UCSD-AML1 (cell line): ENCODE measurements around the gene BIN2.
A peak's percentile ranks its signal among the peaks of the same experiment; 100 is the strongest.
"Not testable (repeated sequence)": the region's sequence is repeated elsewhere in the genome, so short reads cannot be mapped to it uniquely, and the experiment has no call there.

ENCODE experiments used
- DNase-seq: peaks from one replicate; lab custom pipeline; 2025; ENCODE audit not compliant: unreplicated experiment; lab: John Stamatoyannopoulos, UW

The BIN2 gene

GRCh38 chr12:51318057-51318806 lies 5.7 kb downstream of the BIN2 start:
- not testable (repeated sequence) for DNase-seq

- DNase-seq, result no peak
Observed at GRCh38 chr12:51311389-51311788, 12.6 kb downstream of the BIN2 start.

DNA sequence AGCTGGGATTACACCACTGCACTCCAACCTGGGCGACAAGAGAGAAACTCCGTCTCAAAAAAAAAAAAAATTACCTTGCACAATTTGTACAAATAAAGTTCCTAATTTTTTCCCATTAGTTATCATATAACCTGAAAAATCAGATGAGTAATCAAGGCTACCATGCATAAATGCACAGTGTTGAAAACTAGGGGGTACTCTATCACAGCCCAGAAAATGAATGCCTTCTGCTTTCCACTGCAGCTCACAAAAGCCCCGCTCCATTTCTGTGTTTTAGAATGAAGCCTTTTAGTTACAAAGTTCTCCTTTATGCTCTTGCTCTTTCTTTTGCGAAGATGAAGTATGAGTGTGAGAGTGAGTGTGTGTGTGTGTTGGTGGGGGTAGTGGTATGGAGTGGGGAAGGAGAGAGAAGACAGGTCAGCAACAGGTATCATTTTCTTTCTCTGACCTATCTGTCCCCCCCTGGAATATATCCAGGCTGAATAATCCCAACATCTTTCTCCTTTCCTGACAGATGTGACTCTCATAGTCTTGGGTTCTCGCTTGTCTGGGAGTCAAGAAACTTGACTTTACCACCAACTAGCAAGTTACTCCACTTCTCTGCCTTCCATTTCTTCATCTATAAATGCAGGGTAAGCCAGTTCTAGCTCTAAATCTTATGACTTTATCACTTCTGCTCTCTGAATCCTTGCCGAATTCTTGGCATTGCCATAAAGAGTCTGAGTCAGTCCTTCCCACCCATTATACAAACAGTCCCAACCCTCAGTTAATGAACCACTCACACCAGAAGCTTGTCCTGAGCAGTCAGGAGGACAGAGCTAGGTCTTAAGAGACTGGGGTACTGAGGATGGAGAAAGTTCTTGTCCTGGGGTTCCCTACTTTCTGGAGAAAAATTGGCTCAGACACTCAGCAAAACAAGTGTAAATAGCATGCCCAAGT lies 16.1 kb downstream of the BIN2 start:
- no peak for DNase-seq

GRCh38 chr12:51306507-51306906 lies 17.5 kb downstream of the BIN2 start:
- no peak for DNase-seq

DNA sequence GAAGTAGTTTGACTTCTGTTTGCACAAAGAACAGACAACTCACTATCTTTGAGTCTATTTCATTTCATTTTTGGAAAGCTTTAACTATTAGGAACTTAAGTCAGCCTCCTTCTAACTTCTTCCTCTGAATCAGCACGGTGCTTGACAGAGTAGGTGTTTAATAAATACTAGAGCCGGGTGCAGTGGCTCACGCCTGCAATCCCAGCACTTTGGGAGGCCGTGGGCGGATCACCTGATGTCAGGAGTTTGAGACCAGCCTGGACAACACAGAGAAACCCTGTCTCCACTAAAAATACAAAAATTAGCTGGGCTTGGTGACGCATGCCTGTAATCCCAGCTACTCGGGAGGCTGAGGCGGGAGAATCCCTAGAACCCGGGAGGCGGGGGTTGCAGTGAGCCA lies 23.2 kb downstream of the BIN2 start:
- DNase-seq, result not testable (repeated sequence)

DNA sequence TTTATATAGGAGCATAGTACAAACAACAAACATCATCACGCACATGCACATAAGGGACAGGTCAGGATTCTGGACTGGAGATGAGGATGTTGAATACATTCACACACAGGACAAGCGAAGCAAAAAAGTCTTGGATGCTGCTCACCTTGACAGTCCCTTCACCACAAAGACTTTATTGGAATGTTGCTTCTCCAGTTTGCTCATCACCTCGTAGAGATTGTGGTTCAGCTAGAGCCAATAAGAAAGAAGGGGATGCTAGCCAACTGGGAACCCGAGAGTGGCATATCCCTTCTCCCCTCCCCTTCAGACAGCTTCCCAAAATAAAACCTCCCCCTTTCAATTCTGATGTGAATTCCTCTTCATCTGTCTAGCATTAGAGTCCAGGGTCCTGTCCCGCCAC lies 28.3 kb downstream of the BIN2 start:
- DNase-seq, result no peak

DNA sequence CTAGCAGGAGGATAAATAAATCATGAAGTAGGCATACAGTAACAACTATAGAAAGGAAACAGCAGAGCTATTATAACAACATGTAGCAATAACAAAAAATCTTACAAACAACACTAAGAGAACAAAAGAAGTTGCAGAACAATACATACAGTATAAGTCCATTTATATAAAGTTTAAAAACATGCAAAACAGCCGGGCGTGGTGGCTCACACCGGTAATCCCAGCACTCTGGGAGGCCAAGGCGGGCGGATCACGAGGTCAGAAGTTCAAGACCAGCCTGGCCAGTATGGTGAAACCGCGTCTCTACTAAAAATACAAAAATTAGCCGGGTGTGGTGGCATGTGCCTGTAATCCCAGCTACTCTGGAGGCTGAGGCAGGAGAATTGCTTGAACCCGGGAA lies 29.9 kb downstream of the BIN2 start:
- DNase-seq, result not testable (repeated sequence)

DNA sequence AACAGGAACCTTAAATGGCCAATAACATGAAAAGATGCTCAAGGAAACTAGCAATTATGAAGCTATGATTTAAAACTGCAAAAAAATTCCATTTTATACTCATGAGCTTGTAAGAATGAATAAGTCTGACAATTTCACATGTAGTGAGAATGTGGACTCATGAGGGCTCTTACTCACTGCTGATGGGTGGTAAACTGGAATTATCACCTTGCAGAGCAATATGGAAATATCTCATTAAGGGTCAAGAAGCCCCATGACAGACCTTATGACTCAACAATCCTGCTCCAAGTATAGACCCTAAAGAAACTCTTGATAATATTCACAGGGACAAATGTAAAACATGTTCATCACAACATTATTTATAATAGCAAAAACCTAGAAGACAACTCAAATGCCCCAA lies 30.3 kb downstream of the BIN2 start:
- no peak for DNase-seq

DNA sequence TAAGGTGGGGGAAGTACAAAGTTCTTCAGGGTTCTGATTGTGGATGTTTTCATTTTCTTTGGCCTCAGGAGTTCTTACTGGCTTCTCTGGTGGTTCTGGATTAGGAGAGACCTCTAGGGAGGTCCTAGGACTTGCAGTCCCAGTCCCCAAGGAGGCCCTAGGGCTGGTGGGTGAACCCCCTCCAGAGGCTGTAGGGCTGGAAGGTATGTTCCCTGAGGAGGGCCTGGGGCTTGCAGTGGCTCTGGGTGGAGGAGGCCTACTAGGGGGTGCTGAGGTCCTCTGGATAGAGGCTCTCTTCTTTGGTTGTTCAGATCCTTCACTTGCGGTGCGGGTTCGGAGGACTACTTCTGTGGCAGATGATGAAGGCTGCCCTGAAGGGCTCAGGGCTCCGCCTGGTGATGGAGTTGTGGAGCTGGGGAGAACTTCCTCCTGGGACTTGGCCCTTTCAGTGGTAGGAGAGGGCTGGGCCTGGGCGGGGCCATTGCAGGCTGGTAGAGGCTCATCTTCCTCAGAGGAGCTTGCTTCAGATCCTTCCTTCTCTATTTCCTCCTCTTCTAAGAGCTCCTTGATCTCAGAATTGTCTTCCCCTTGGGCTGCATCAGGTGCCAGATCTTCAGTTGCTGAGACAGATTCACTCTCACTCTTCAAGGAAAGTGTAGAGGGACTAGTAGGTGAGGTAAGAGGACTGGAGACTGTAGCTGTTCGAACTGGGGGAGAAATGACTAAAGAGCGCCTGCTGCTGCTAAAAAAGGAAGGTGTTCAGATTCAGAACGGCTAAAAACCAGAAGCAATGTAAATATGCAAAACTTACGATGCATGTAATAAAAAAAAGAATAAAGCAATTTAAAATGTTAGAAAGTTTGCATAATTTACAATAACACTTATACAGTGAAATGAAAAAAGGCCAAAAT lies 32.1 kb downstream of the BIN2 start:
- DNase-seq, result peak; percentile 36

DNA sequence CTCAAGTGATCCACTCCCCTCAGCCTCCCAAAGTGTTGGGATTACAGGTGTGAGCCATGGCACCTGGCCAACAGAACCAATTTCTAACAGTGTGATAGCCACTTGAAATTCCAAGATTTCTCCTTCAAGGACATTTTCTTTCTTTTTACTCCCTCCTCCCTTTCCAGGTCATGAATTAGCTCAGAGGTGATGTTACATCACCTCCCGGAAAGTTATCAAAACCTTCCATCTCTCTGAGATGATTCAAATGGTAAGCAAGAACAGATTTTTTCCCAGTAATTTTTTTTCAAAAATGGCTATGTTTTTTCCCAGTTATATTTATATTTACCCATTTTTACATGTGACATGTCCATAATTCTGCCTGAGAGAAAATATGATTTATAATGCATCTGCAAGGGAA lies 38.1 kb downstream of the BIN2 start:
- DNase-seq, result no peak

GRCh38 chr12:51281202-51281924 lies 42.6 kb downstream of the BIN2 start:
- no peak for DNase-seq

- no peak for DNase-seq
Observed at GRCh38 chr12:51275088-51275487, 48.9 kb downstream of the BIN2 start.

- not testable (repeated sequence) for DNase-seq
Observed at GRCh38 chr12:51272810-51273209, 51.2 kb downstream of the BIN2 start.

GRCh38 chr12:51270951-51271518 lies 52.9 kb downstream of the BIN2 start:
- DNase-seq, result no peak

- peak; percentile 49 for DNase-seq
Observed at GRCh38 chr12:51270067-51270950, 53.7 kb downstream of the BIN2 start, which contains the start of gene SMAGP. TSS of gene SMAGP (minus strand) at chr12:51270415. CDS start at chr12:51269278, 1,137 bp downstream.

GRCh38 chr12:51269174-51270066 lies 54.6 kb downstream of the BIN2 start:
- DNase-seq, result peak; percentile 43

GRCh38 chr12:51265024-51265423 lies 59.0 kb downstream of the BIN2 start:
- no peak for DNase-seq

DNA sequence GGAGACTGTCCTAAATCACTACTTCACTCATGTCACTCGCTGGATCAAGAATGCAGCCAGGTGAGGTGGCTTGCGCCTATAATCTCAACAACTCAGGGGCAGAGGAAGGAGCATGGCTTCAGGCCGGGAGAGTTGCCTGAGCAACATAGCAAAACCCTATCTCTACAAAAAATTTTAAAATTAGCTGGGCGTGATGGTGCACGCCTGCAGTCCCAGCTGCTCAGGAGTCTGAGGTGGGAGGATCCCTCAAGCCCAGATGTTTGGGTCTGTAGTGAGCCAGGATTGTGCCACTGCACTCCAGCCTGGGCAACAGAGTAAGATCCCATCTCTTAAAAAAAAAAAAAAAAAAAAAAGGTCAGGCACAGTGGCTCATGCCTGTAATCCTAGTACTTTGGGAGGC lies 59.7 kb downstream of the BIN2 start:
- no peak for DNase-seq
